ENCODE data around the gene ISY1.
"Not testable (repeated sequence)": the region's sequence is repeated elsewhere in the genome, so short reads cannot be mapped to it uniquely, and the experiment has no call there.

Gene ISY1

GRCh38 chr3:129104498-129105079 lies 56.3 kb downstream of the ISY1 start:
- DNase-seq (ENCODE audit: low spot score in 2 of 2): no peak
- Histone ChIP-seq H3K36me3 (replicated peaks) (no peaks in the 10 kb centered on the region), H3K9me3 (no peaks in the 10 kb centered on the region), H3K4me3 (no peak overlapping the region), H3K27me3 (ENCODE audit: low read depth) (no peaks in the 10 kb centered on the region), H3K4me1 (no peaks in the 10 kb centered on the region)
- in situ Hi-C loops (cut with MboI; ENCODE audit: low sequenced_read_pairs): no loop called here

- Histone ChIP-seq H3K4me3 (no peak overlapping the region), H3K27me3 (ENCODE audit: low read depth) (no peaks in the 10 kb centered on the region), H3K4me1 (no peaks in the 10 kb centered on the region), H3K36me3 (replicated peaks) (no peaks in the 10 kb centered on the region), H3K9me3 (no peaks in the 10 kb centered on the region)
- DNase-seq (ENCODE audit: low spot score in 2 of 2): no peak
- in situ Hi-C loops (cut with MboI; ENCODE audit: low sequenced_read_pairs): no loop called here
Measured at GRCh38 chr3:129104051-129104450, 56.8 kb downstream of the ISY1 start.

GRCh38 chr3:129103296-129103695 lies 57.6 kb downstream of the ISY1 start:
- Histone ChIP-seq H3K4me3 (no peak overlapping the region), H3K27me3 (ENCODE audit: low read depth) (no peaks in the 10 kb centered on the region), H3K4me1 (no peaks in the 10 kb centered on the region), H3K9me3 (no peaks in the 10 kb centered on the region), H3K36me3 (replicated peaks) (no peaks in the 10 kb centered on the region)
- DNase-seq (ENCODE audit: low spot score in 2 of 2): no peak
- in situ Hi-C loops (cut with MboI; ENCODE audit: low sequenced_read_pairs): no loop called here

- H3K36me3 ChIP-seq (replicated peaks): no peaks in the 10 kb centered on the region
- H3K9me3 ChIP-seq: no peaks in the 10 kb centered on the region
- no peaks in the 10 kb centered on the region for H3K27me3 ChIP-seq (ENCODE audit: low read depth)
- no peaks in the 10 kb centered on the region for H3K4me1 ChIP-seq
- H3K4me3 ChIP-seq: no peak overlapping the region
- in situ Hi-C loops (cut with MboI; ENCODE audit: low sequenced_read_pairs): no loop called here
- DNase-seq (ENCODE audit: low spot score in 2 of 2): no peak
Measured at GRCh38 chr3:129101370-129102138, 59.3 kb downstream of the ISY1 start.

GRCh38 chr3:129100274-129100673 lies 60.6 kb downstream of the ISY1 start:
- Histone ChIP-seq H3K27me3 (ENCODE audit: low read depth) (no peaks in the 10 kb centered on the region), H3K9me3 (no peaks in the 10 kb centered on the region), H3K4me1 (no peaks in the 10 kb centered on the region), H3K4me3 (no peak overlapping the region), H3K36me3 (replicated peaks) (no peaks in the 10 kb centered on the region)
- in situ Hi-C loops (cut with MboI; ENCODE audit: low sequenced_read_pairs): no loop called here
- DNase-seq (ENCODE audit: low spot score in 2 of 2): no peak

GRCh38 chr3:129095285-129095684 lies 65.6 kb downstream of the ISY1 start:
- no peak for DNase-seq (ENCODE audit: low spot score in 2 of 2)
- no peaks in the 10 kb centered on the region for H3K9me3 ChIP-seq
- H3K4me1 ChIP-seq: no peaks in the 10 kb centered on the region
- no peak overlapping the region for H3K4me3 ChIP-seq
- H3K36me3 ChIP-seq (replicated peaks): no peaks in the 10 kb centered on the region; the same call in 1 of the 2 replicates
- in situ Hi-C loops (cut with MboI; ENCODE audit: low sequenced_read_pairs): no loop called here
- H3K27me3 ChIP-seq (ENCODE audit: low read depth): no peaks in the 10 kb centered on the region

DNA sequence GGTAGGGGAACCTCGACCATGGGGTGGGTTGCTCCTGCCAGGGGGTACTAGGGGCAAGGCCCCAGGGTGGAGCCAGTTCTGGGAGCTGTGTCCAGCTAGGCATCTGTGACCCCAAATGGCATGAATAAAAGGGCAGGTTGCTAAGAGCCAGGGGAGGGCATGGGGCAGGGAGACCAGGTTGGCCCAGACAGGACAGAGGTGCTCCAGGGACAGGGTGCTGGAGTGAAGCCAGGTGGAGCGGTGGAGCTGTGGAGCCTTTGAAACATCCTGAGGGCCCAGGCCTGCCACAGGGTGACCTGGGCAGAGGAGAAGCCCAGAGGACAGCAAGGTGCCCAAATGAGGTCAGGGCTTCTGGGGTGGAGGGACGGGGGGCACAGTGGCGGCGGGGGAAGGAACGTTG lies 72.6 kb downstream of the ISY1 start:
- H3K4me3 ChIP-seq; in situ Hi-C loops (cut with MboI; ENCODE audit: low sequenced_read_pairs); H3K36me3 ChIP-seq (replicated peaks): not testable (repeated sequence)

GRCh38 chr3:129087904-129088303 lies 73.0 kb downstream of the ISY1 start:
- H3K9me3 ChIP-seq; H3K36me3 ChIP-seq (replicated peaks); H3K4me1 ChIP-seq; H3K4me3 ChIP-seq; H3K27me3 ChIP-seq (ENCODE audit: low read depth); in situ Hi-C loops (cut with MboI; ENCODE audit: low sequenced_read_pairs): not testable (repeated sequence)
- DNase-seq (ENCODE audit: low spot score in 2 of 2): peak in 1 of 2 experiments; percentile 56

More for the DNA sequence above, 72.6 kb downstream of the ISY1 start:
- not testable (repeated sequence) for H3K27me3 ChIP-seq (ENCODE audit: low read depth); H3K9me3 ChIP-seq; H3K4me1 ChIP-seq; DNase-seq (ENCODE audit: low spot score in 2 of 2)

- H3K9me3 ChIP-seq: no peaks in the 10 kb centered on the region
- H3K27me3 ChIP-seq (ENCODE audit: low read depth): no peaks in the 10 kb centered on the region
- in situ Hi-C loops (cut with MboI; ENCODE audit: low sequenced_read_pairs): no loop called here
- no peaks in the 10 kb centered on the region for H3K4me1 ChIP-seq
- H3K4me3 ChIP-seq: no peak overlapping the region
- DNase-seq (ENCODE audit: low spot score in 2 of 2): no peak
- H3K36me3 ChIP-seq (replicated peaks): no peaks in the 10 kb centered on the region
Measured at GRCh38 chr3:129087138-129087702, 73.6 kb downstream of the ISY1 start.

- in situ Hi-C loops (cut with MboI; ENCODE audit: low sequenced_read_pairs): no loop called here
- Histone ChIP-seq H3K36me3 (replicated peaks) (no peaks in the 10 kb centered on the region), H3K9me3 (no peaks in the 10 kb centered on the region), H3K27me3 (ENCODE audit: low read depth) (no peaks in the 10 kb centered on the region), H3K4me1 (no peaks in the 10 kb centered on the region), H3K4me3 (no peak overlapping the region)
- no peak for DNase-seq (ENCODE audit: low spot score in 2 of 2)
Measured at GRCh38 chr3:129085818-129086217, 75.0 kb downstream of the ISY1 start.

DNA sequence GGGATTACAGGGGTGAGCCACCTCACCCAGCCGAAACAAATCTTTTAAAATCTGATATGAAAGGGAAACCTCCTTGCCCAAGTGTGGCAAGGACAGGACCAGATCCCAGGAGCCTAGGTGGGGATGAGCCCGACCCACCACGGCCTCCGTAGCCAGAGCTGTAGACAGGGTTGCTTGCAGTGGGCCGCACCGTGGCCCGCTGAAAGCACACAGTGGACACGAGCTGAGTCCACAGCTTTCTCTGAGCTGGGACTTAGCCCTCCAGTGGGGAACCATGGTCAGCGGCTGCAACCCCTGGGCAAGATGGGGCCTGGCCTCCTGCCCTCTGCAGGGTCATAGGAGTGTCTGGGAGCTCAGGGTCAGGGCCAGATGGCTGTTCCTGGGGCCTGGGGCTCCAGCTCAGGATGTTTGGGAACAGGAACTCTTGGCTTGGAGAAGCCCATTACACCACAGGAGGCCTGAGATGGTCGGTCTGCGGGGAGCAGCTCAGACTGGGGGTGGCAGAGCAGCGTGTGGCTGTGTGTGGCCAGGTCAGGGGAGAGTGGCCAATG lies 75.6 kb downstream of the ISY1 start:
- Histone ChIP-seq H3K4me3 (no peak overlapping the region), H3K36me3 (replicated peaks) (no peaks in the 10 kb centered on the region), H3K4me1 (no peaks in the 10 kb centered on the region), H3K9me3 (no peaks in the 10 kb centered on the region), H3K27me3 (ENCODE audit: low read depth) (no peaks in the 10 kb centered on the region)
- DNase-seq (ENCODE audit: low spot score in 2 of 2): no peak
- in situ Hi-C loops (cut with MboI; ENCODE audit: low sequenced_read_pairs): no loop called here

DNA sequence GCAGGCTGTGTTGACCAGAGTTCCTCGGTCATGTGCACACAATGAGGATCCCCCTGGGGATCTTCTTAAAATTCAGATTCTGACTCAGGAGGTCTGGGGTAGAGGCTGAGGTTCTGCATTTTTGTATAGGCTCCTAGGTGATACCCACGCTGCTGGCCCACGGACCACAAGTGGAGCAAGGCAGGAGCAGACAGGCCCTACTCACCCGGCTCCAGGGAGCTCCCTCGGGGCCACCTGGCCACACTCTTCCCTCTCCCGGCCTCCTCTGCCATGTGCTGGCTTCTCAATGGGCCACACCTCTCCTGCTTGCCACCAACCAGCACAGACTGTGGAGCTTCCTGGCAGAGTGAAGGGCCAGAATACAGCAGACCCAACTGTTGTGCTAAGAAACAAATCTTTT lies 76.4 kb downstream of the ISY1 start:
- in situ Hi-C loops (cut with MboI; ENCODE audit: low sequenced_read_pairs): no loop called here
- no peak for DNase-seq (ENCODE audit: low spot score in 2 of 2)
- Histone ChIP-seq H3K27me3 (ENCODE audit: low read depth) (no peaks in the 10 kb centered on the region), H3K36me3 (replicated peaks) (no peaks in the 10 kb centered on the region), H3K4me3 (no peak overlapping the region), H3K4me1 (no peaks in the 10 kb centered on the region), H3K9me3 (no peaks in the 10 kb centered on the region)

- in situ Hi-C loops (cut with MboI; ENCODE audit: low sequenced_read_pairs): no loop called here
- no peak for DNase-seq (ENCODE audit: low spot score in 2 of 2)
- Histone ChIP-seq H3K27me3 (ENCODE audit: low read depth) (no peaks in the 10 kb centered on the region), H3K4me3 (no peak overlapping the region), H3K9me3 (no peaks in the 10 kb centered on the region), H3K36me3 (replicated peaks) (no peaks in the 10 kb centered on the region), H3K4me1 (no peaks in the 10 kb centered on the region)
Measured at GRCh38 chr3:129082026-129082425, 78.8 kb downstream of the ISY1 start.

DNA sequence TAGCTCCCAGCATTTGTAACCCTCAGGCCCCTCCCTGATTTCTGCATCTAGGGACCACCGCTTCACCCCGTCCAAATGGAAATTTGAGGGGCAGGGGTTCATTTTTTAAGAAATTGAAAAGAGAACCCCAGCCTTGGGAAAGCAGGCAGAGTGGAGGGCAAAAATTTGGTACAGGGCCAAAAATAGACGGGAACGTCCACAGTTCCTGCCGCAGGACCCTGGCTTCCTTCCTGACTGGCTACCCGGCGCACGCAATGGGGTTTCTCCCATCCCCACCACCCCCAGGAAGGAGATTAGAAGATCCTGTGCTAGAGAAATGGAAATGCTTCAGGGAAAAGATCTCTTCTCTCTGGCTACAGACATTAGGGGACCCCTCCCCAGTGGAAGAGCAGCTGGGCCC lies 79.4 kb downstream of the ISY1 start:
- in situ Hi-C loops (cut with MboI; ENCODE audit: low sequenced_read_pairs): no loop called here

More for the DNA sequence above, 79.4 kb downstream of the ISY1 start:
- DNase-seq (ENCODE audit: low spot score in 2 of 2): no peak
- no peak overlapping the region for H3K4me3 ChIP-seq
- no peaks in the 10 kb centered on the region for H3K36me3 ChIP-seq (replicated peaks)
- no peaks in the 10 kb centered on the region for H3K4me1 ChIP-seq
- H3K9me3 ChIP-seq: no peaks in the 10 kb centered on the region
- no peaks in the 10 kb centered on the region for H3K27me3 ChIP-seq (ENCODE audit: low read depth)

All from HAP-1 (cell line).